ENCODE measurements around the gene ZSCAN16.

DNA sequence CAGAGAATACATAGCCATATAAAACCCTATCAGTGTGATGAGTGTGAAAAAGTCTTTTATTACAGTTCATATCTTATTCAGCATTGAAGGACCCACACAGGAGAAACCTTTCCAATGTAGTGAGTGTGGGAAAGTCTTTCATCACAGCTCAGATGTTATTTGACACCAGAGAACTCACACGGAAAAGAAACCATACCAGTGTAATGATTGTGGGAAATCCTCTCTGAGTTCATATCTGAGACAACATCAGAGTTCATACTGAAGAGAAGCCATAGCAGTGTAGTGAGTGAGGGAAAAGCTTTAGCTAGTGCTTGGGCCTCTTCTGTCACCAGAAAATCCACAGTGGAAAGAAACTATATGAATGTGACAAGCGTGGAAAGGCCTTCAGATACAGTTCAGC is 8.6 kb upstream of the ZSCAN16 start:
- TF ChIP-seq, protein P1, sequence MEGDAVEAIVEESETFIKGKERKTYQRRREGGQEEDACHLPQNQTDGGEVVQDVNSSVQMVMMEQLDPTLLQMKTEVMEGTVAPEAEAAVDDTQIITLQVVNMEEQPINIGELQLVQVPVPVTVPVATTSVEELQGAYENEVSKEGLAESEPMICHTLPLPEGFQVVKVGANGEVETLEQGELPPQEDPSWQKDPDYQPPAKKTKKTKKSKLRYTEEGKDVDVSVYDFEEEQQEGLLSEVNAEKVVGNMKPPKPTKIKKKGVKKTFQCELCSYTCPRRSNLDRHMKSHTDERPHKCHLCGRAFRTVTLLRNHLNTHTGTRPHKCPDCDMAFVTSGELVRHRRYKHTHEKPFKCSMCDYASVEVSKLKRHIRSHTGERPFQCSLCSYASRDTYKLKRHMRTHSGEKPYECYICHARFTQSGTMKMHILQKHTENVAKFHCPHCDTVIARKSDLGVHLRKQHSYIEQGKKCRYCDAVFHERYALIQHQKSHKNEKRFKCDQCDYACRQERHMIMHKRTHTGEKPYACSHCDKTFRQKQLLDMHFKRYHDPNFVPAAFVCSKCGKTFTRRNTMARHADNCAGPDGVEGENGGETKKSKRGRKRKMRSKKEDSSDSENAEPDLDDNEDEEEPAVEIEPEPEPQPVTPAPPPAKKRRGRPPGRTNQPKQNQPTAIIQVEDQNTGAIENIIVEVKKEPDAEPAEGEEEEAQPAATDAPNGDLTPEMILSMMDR (IDR thresholded peaks at IDR 0.05), result no peak
- TF ChIP-seq POLR2AphosphoS5 (IDR thresholded peaks at IDR 0.05) (no peak), POLR2A (IDR thresholded peaks at IDR 0.05) (no peak), EP300 (IDR thresholded peaks at IDR 0.05; ENCODE audit: low read depth) (no peak)
